ENCODE results near the gene LARGE1. TPM values are rescaled to one million over a fixed set of nuclear protein-coding genes. Genes with fewer than 3 reads are reported as not detected.

Gene LARGE1
- total and polyA plus RNA-seq, 2 of the 8 experiments (the other 6 are each of a cell fraction or from before 2014, with no cell fraction given): 43.7 to 83.0 TPM

- TF ChIP-seq, protein P1, sequence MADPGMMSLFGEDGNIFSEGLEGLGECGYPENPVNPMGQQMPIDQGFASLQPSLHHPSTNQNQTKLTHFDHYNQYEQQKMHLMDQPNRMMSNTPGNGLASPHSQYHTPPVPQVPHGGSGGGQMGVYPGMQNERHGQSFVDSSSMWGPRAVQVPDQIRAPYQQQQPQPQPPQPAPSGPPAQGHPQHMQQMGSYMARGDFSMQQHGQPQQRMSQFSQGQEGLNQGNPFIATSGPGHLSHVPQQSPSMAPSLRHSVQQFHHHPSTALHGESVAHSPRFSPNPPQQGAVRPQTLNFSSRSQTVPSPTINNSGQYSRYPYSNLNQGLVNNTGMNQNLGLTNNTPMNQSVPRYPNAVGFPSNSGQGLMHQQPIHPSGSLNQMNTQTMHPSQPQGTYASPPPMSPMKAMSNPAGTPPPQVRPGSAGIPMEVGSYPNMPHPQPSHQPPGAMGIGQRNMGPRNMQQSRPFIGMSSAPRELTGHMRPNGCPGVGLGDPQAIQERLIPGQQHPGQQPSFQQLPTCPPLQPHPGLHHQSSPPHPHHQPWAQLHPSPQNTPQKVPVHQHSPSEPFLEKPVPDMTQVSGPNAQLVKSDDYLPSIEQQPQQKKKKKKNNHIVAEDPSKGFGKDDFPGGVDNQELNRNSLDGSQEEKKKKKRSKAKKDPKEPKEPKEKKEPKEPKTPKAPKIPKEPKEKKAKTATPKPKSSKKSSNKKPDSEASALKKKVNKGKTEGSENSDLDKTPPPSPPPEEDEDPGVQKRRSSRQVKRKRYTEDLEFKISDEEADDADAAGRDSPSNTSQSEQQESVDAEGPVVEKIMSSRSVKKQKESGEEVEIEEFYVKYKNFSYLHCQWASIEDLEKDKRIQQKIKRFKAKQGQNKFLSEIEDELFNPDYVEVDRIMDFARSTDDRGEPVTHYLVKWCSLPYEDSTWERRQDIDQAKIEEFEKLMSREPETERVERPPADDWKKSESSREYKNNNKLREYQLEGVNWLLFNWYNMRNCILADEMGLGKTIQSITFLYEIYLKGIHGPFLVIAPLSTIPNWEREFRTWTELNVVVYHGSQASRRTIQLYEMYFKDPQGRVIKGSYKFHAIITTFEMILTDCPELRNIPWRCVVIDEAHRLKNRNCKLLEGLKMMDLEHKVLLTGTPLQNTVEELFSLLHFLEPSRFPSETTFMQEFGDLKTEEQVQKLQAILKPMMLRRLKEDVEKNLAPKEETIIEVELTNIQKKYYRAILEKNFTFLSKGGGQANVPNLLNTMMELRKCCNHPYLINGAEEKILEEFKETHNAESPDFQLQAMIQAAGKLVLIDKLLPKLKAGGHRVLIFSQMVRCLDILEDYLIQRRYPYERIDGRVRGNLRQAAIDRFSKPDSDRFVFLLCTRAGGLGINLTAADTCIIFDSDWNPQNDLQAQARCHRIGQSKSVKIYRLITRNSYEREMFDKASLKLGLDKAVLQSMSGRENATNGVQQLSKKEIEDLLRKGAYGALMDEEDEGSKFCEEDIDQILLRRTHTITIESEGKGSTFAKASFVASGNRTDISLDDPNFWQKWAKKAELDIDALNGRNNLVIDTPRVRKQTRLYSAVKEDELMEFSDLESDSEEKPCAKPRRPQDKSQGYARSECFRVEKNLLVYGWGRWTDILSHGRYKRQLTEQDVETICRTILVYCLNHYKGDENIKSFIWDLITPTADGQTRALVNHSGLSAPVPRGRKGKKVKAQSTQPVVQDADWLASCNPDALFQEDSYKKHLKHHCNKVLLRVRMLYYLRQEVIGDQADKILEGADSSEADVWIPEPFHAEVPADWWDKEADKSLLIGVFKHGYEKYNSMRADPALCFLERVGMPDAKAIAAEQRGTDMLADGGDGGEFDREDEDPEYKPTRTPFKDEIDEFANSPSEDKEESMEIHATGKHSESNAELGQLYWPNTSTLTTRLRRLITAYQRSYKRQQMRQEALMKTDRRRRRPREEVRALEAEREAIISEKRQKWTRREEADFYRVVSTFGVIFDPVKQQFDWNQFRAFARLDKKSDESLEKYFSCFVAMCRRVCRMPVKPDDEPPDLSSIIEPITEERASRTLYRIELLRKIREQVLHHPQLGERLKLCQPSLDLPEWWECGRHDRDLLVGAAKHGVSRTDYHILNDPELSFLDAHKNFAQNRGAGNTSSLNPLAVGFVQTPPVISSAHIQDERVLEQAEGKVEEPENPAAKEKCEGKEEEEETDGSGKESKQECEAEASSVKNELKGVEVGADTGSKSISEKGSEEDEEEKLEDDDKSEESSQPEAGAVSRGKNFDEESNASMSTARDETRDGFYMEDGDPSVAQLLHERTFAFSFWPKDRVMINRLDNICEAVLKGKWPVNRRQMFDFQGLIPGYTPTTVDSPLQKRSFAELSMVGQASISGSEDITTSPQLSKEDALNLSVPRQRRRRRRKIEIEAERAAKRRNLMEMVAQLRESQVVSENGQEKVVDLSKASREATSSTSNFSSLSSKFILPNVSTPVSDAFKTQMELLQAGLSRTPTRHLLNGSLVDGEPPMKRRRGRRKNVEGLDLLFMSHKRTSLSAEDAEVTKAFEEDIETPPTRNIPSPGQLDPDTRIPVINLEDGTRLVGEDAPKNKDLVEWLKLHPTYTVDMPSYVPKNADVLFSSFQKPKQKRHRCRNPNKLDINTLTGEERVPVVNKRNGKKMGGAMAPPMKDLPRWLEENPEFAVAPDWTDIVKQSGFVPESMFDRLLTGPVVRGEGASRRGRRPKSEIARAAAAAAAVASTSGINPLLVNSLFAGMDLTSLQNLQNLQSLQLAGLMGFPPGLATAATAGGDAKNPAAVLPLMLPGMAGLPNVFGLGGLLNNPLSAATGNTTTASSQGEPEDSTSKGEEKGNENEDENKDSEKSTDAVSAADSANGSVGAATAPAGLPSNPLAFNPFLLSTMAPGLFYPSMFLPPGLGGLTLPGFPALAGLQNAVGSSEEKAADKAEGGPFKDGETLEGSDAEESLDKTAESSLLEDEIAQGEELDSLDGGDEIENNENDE (IDR thresholded peaks at IDR 0.05; ENCODE audit: insufficient replicate concordance, low read length): no peak
- TF ChIP-seq CREB1 (IDR thresholded peaks at IDR 0.05): no peak
- no peak for TF ChIP-seq RNF2 (IDR thresholded peaks at IDR 0.05; ENCODE audit: borderline replicate concordance, low read depth, low read length, missing control alignments, poor library complexity, severe bottlenecking)
- no peak for TF ChIP-seq NRF1 (IDR thresholded peaks at IDR 0.05; ENCODE audit: low read depth, low read length)
- TF ChIP-seq BRCA1 (IDR thresholded peaks at IDR 0.05; ENCODE audit: low read depth, low read length): no peak
- no peak for TF ChIP-seq SAP30 (IDR thresholded peaks at IDR 0.05; ENCODE audit: insufficient read depth, insufficient replicate concordance, low read length)
- no peak for TF ChIP-seq GTF2F1 (IDR thresholded peaks at IDR 0.05; ENCODE audit: borderline replicate concordance, low read depth, low read length)
Measured at GRCh38 chr22:33893512-33893911, 26.8 kb downstream of the LARGE1 start (continued).
